ENCODE measurements around the gene KLF6. TPM values are rescaled to one million over a fixed set of nuclear protein-coding genes. Genes with fewer than 3 reads are reported as not detected.

The KLF6 gene
- total RNA-seq, 1 experiment from 2014 or later: 27.9 TPM

- TF ChIP-seq ZNF263 (CRISPR knock-in tag; IDR thresholded peaks at IDR 0.05; ENCODE audit: low read depth) (no peak), NFATC4 (CRISPR knock-in tag; IDR thresholded peaks at IDR 0.05) (no peak)
- TF ChIP-seq, protein P1, sequence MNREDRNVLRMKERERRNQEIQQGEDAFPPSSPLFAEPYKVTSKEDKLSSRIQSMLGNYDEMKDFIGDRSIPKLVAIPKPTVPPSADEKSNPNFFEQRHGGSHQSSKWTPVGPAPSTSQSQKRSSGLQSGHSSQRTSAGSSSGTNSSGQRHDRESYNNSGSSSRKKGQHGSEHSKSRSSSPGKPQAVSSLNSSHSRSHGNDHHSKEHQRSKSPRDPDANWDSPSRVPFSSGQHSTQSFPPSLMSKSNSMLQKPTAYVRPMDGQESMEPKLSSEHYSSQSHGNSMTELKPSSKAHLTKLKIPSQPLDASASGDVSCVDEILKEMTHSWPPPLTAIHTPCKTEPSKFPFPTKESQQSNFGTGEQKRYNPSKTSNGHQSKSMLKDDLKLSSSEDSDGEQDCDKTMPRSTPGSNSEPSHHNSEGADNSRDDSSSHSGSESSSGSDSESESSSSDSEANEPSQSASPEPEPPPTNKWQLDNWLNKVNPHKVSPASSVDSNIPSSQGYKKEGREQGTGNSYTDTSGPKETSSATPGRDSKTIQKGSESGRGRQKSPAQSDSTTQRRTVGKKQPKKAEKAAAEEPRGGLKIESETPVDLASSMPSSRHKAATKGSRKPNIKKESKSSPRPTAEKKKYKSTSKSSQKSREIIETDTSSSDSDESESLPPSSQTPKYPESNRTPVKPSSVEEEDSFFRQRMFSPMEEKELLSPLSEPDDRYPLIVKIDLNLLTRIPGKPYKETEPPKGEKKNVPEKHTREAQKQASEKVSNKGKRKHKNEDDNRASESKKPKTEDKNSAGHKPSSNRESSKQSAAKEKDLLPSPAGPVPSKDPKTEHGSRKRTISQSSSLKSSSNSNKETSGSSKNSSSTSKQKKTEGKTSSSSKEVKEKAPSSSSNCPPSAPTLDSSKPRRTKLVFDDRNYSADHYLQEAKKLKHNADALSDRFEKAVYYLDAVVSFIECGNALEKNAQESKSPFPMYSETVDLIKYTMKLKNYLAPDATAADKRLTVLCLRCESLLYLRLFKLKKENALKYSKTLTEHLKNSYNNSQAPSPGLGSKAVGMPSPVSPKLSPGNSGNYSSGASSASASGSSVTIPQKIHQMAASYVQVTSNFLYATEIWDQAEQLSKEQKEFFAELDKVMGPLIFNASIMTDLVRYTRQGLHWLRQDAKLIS (CRISPR knock-in tag; IDR thresholded peaks at IDR 0.05; ENCODE audit: borderline replicate concordance): no peak
- Mint-ChIP-seq H3K4me3 (no peak overlapping the region), H3K27ac (no peak overlapping the region), H3K36me3 (peaks cover 55% of the 10 kb centered on the region), H3K4me1 (peaks cover 47% of the 10 kb centered on the region), H3K9me3 (no peaks in the 10 kb centered on the region), H3K27me3 (ENCODE audit: low read depth) (no peaks in the 10 kb centered on the region)
- CTCF ChIA-PET: no interaction called here
- ATAC-seq (no peak), DNase-seq (ENCODE audit: low spot score) (no peak)
- POLR2A ChIA-PET: no interaction called here
Measured at GRCh38 chr10:3780021-3780770, 4.8 kb downstream of the KLF6 start.

GRCh38 chr10:3779158-3779741 lies 5.8 kb downstream of the KLF6 start:
- DNase-seq (ENCODE audit: low spot score): no peak
- peaks cover 52% of the 10 kb centered on the region for H3K4me1 Mint-ChIP-seq
- H3K9me3 Mint-ChIP-seq: no peaks in the 10 kb centered on the region
- no peaks in the 10 kb centered on the region for H3K27me3 Mint-ChIP-seq (ENCODE audit: low read depth)
- H3K36me3 Mint-ChIP-seq: peaks cover 55% of the 10 kb centered on the region
- no peak for ATAC-seq
- H3K27ac Mint-ChIP-seq: no peak overlapping the region
- ChIA-PET CTCF (no interaction called here), POLR2A (no interaction called here)
- TF ChIP-seq ZNF121 (CRISPR knock-in tag; IDR thresholded peaks at IDR 0.05) (no peak), SMAD4 (CRISPR knock-in tag; IDR thresholded peaks at IDR 0.05) (no peak), CBFB (CRISPR knock-in tag; IDR thresholded peaks at IDR 0.05; ENCODE audit: low read depth) (no peak), ZNF219 (CRISPR knock-in tag; IDR thresholded peaks at IDR 0.05; ENCODE audit: borderline replicate concordance) (no peak), SMAD3 (CRISPR knock-in tag; IDR thresholded peaks at IDR 0.05; ENCODE audit: borderline replicate concordance) (no peak), FOXP4 (CRISPR knock-in tag; IDR thresholded peaks at IDR 0.05) (no peak), ATF1 (CRISPR knock-in tag; IDR thresholded peaks at IDR 0.05) (no peak)
- TF ChIP-seq, protein P2, sequence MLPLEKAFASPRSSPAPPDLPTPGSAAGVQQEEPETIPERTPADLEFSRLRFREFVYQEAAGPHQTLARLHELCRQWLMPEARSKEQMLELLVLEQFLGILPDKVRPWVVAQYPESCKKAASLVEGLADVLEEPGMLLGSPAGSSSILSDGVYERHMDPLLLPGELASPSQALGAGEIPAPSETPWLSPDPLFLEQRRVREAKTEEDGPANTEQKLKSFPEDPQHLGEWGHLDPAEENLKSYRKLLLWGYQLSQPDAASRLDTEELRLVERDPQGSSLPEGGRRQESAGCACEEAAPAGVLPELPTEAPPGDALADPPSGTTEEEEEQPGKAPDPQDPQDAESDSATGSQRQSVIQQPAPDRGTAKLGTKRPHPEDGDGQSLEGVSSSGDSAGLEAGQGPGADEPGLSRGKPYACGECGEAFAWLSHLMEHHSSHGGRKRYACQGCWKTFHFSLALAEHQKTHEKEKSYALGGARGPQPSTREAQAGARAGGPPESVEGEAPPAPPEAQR (CRISPR knock-in tag; IDR thresholded peaks at IDR 0.05): no peak
- H3K4me3 Mint-ChIP-seq: no peak overlapping the region

DNA sequence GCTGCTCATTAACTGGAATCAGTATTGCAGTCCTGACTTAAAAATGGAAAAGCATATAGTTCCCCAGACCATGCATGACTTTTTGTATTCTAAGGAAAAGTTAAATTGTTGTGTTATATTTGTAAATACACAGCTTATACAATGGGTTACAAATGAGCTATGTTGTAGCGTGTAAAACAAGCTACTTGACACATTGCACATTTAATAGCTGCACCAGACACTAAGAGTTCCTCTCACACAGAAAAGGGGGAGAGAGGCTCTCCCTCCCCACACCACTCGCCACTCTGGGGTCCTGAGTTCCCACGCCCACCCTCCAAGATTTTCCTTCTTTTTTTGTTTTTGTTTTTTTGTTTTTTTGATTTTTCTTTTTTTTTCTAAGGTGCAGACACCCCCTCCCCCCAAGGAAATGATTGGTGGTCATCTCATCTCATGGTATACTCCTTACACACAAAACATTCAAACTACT lies 6.3 kb downstream of the KLF6 start:
- DNase-seq (ENCODE audit: low spot score) (no peak), ATAC-seq (no peak)
- Mint-ChIP-seq H3K4me3 (no peak overlapping the region), H3K4me1 (peaks cover 53% of the 10 kb centered on the region), H3K27ac (no peak overlapping the region), H3K27me3 (ENCODE audit: low read depth) (no peaks in the 10 kb centered on the region), H3K36me3 (peaks cover 55% of the 10 kb centered on the region), H3K9me3 (no peaks in the 10 kb centered on the region)
- CTCF ChIA-PET: no interaction called here
- POLR2A ChIA-PET: interaction anchor here (1.0 kb wide), 1 partner anchor 34 kb away, joined by 3 read pairs; no protein-coding TSS in a partner anchor
- TF ChIP-seq TCF7 (CRISPR knock-in tag; IDR thresholded peaks at IDR 0.05; ENCODE audit: low read depth): no peak
- TF ChIP-seq ZNF512 (CRISPR knock-in tag; IDR thresholded peaks at IDR 0.05; ENCODE audit: borderline replicate concordance): no peak
- TF ChIP-seq HMGA2 (CRISPR knock-in tag; IDR thresholded peaks at IDR 0.05): no peak
- TF ChIP-seq, protein P3, sequence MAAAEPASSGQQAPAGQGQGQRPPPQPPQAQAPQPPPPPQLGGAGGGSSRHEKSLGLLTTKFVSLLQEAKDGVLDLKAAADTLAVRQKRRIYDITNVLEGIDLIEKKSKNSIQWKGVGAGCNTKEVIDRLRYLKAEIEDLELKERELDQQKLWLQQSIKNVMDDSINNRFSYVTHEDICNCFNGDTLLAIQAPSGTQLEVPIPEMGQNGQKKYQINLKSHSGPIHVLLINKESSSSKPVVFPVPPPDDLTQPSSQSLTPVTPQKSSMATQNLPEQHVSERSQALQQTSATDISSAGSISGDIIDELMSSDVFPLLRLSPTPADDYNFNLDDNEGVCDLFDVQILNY (CRISPR knock-in tag; IDR thresholded peaks at IDR 0.05): no peak
- no peak for TF ChIP-seq ATF6 (CRISPR knock-in tag; IDR thresholded peaks at IDR 0.05)
- TF ChIP-seq ZNF317 (CRISPR knock-in tag; IDR thresholded peaks at IDR 0.05; ENCODE audit: borderline replicate concordance, low read depth): no peak
